Fibroblast of lung (primary cell): ENCODE data around the gene AEBP2. TPM values are rescaled to one million over a fixed set of nuclear protein-coding genes. Genes with fewer than 3 reads are reported as not detected.

Source experiments
- DNase-seq, 2 donors: peaks; one replicate each; pipeline versions ENCODE4 v3.0.0 to v3.0.0-alpha.2; 2010; ENCODE audit warnings: low read depth in 2 of 2
- H2AFZ ChIP-seq: 2 replicates; pipeline ENCODE4 v1.5.1; 2012; ENCODE audit warnings: low read length, control low read depth, inconsistent platforms
- H3K27ac ChIP-seq: 2 replicates; pipeline ENCODE4 v1.5.1; 2011; ENCODE audit warnings: low read length, control low read depth; ENCODE audit not compliant: insufficient read depth
- H3K27me3 ChIP-seq: 2 replicates; pipeline ENCODE4 v1.5.1; 2011; ENCODE audit warnings: mild to moderate bottlenecking, low read length; ENCODE audit not compliant: control insufficient read depth, insufficient read depth
- H3K36me3 ChIP-seq: 2 replicates; pipeline ENCODE4 v1.5.1; 2011; ENCODE audit warnings: low read length; ENCODE audit not compliant: control insufficient read depth, insufficient read depth
- H3K4me1 ChIP-seq: 2 replicates; pipeline ENCODE4 v1.5.1; 2011; ENCODE audit warnings: low read length; ENCODE audit not compliant: control insufficient read depth, insufficient read depth; ENCODE audit errors: extremely low read depth
- H3K4me2 ChIP-seq: 2 replicates; pipeline ENCODE4 v1.5.1; 2011; ENCODE audit warnings: low read length, control low read depth; ENCODE audit not compliant: insufficient read depth; ENCODE audit errors: extremely low read depth
- H3K4me3 ChIP-seq, 4 experiments: fragments of 200-600 bp in 1 of 4; sonication (generic) in 1 of 4; replicated peaks in 1 of 4; 2 replicates each; pipeline ENCODE4 v1.5.1; 2011 to 2016; ENCODE audit warnings: low read length in 4 of 4, low read depth in 3 of 4, mild to moderate bottlenecking in 3 of 4, control low read depth in 2 of 4, inconsistent platforms in 1 of 4, mixed read lengths in 1 of 4; ENCODE audit not compliant: insufficient read depth in 1 of 4; ENCODE audit errors: control extremely low read depth in 1 of 4
- H3K79me2 ChIP-seq: 2 replicates; pipeline ENCODE4 v1.5.1; 2012; ENCODE audit warnings: mild to moderate bottlenecking, low read length, inconsistent platforms; ENCODE audit not compliant: control insufficient read depth, insufficient read depth
- H3K9ac ChIP-seq: 2 replicates; pipeline ENCODE4 v1.5.1; 2011; ENCODE audit warnings: mild to moderate bottlenecking, low read length, control low read depth; ENCODE audit not compliant: insufficient read depth
- H3K9me3 ChIP-seq: 2 replicates; pipeline ENCODE4 v1.5.1; 2012; ENCODE audit warnings: low read depth, low read length; ENCODE audit not compliant: control insufficient read depth, insufficient read depth
- H4K20me1 ChIP-seq: 2 replicates; pipeline ENCODE4 v1.5.1; 2011; ENCODE audit warnings: low read length; ENCODE audit not compliant: control insufficient read depth, insufficient read depth; ENCODE audit errors: extremely low read depth
- CTCF ChIP-seq, 2 donors: IDR thresholded peaks in 1 of 2; conservative IDR thresholded peaks in 1 of 2; 1 replicate in 1 of 2; 2 replicates in 1 of 2; pipeline ENCODE4 v1.5.1; 2011 to 2012; ENCODE audit warnings: low read length in 2 of 2, control low read depth in 1 of 2, inconsistent platforms in 1 of 2, low read depth in 1 of 2, mild to moderate bottlenecking in 1 of 2
- EZH2 ChIP-seq: IDR thresholded peaks from 2 replicates; pipeline ENCODE4 v1.5.1; 2012; ENCODE audit warnings: low read length, control low read depth, mild to moderate bottlenecking; ENCODE audit errors: missing control alignments
- polyA plus RNA-seq, 2 donors: library from polyadenylated mRNA; depleted of rRNA in 1 of 2; stranded (reverse) in 1 of 2; unstranded in 1 of 2; fragments of >200 nt; gene quantifications; 2 replicates each; pipeline ENCODE4 v1.2.1, GENCODE V29; 2011 to 2012; ENCODE audit warnings: missing spikeins in 1 of 2
- total RNA-seq: library from RNA; depleted of rRNA; stranded (reverse); fragments of >200 nt; gene quantifications from 2 replicates; pipeline ENCODE4 v1.2.1, GENCODE V29; 2014

The AEBP2 gene
- total and polyA plus RNA-seq, 2 donors (not counting 1 experiment from before 2014, with no cell fraction given): 15.6 to 23.9 TPM

GRCh38 chr12:19402211-19402610, 37.1 kb upstream of the AEBP2 start:
- TF ChIP-seq EZH2 (no peak), CTCF (conservative IDR thresholded peaks at IDR 0.05 in 1 of 2, IDR thresholded peaks at IDR 0.05 in 1 of 2; ENCODE audit: low read depth in 1 of 2, low read length in 2 of 2) (no peak)
- Histone ChIP-seq H3K4me3 (no peak overlapping the region), H2AFZ (no peak overlapping the region), H3K9ac (no peak overlapping the region), H3K27me3 (no peaks in the 10 kb centered on the region), H4K20me1 (no peaks in the 10 kb centered on the region), H3K36me3 (no peaks in the 10 kb centered on the region), H3K4me1 (no peaks in the 10 kb centered on the region), H3K4me2 (no peak overlapping the region), H3K79me2 (no peaks in the 10 kb centered on the region), H3K27ac (no peak overlapping the region), H3K9me3 (no peaks in the 10 kb centered on the region)
- DNase-seq: no peak

- Histone ChIP-seq H3K9ac (no peak overlapping the region), H3K4me1 (no peaks in the 10 kb centered on the region), H2AFZ (no peak overlapping the region), H3K27ac (no peak overlapping the region), H3K36me3 (no peaks in the 10 kb centered on the region), H3K9me3 (no peaks in the 10 kb centered on the region), H3K27me3 (no peaks in the 10 kb centered on the region), H3K4me3 (no peak overlapping the region), H3K79me2 (no peaks in the 10 kb centered on the region), H3K4me2 (no peak overlapping the region), H4K20me1 (no peaks in the 10 kb centered on the region)
- TF ChIP-seq CTCF (conservative IDR thresholded peaks at IDR 0.05 in 1 of 2, IDR thresholded peaks at IDR 0.05 in 1 of 2; ENCODE audit: low read depth in 1 of 2, low read length in 2 of 2) (no peak), EZH2 (no peak)
- peak; percentile 58 to 73 for DNase-seq
These were observed 36.4 kb upstream of the AEBP2 start for GRCh38 chr12:19402743-19403431.

- TF ChIP-seq EZH2 (no peak), CTCF (conservative IDR thresholded peaks at IDR 0.05 in 1 of 2, IDR thresholded peaks at IDR 0.05 in 1 of 2; ENCODE audit: low read depth in 1 of 2, low read length in 2 of 2) (no peak)
- no peaks in the 10 kb centered on the region for H3K27me3 ChIP-seq
- DNase-seq: no peak
These were observed 34.9 kb upstream of the AEBP2 start for GRCh38 chr12:19404242-19404880.

More at GRCh38 chr12:19404242-19404880, 34.9 kb upstream of the AEBP2 start:
- H3K79me2 ChIP-seq: no peaks in the 10 kb centered on the region
- H3K36me3 ChIP-seq: no peaks in the 10 kb centered on the region
- H3K4me2 ChIP-seq: no peak overlapping the region
- no peak overlapping the region for H3K4me3 ChIP-seq
- no peaks in the 10 kb centered on the region for H4K20me1 ChIP-seq
- no peaks in the 10 kb centered on the region for H3K9me3 ChIP-seq
- H3K27ac ChIP-seq: no peak overlapping the region
- no peaks in the 10 kb centered on the region for H3K4me1 ChIP-seq
- no peak overlapping the region for H3K9ac ChIP-seq
- no peak overlapping the region for H2AFZ ChIP-seq
